Calu3 (cell line): ENCODE measurements around the gene NETO2. TPM values are rescaled to one million over a fixed set of nuclear protein-coding genes. Genes with fewer than 3 reads are reported as not detected.

Experiments
- BruUV-seq: library from RNA; stranded (reverse); fragments of 400-500 nt; replicated peaks from 2 replicates; lab custom pipeline; 2021; lab: Mats Ljungman, UMichigan
- CTCF ChIA-PET: fragments of 300-600 bp; sonication (Branson Sonifier 250); formaldehyde crosslinking; loops from one replicate; lab custom pipeline; 2022; ENCODE audit warnings: antibody characterized with exemption; lab: Charles Lee
- DNase-seq: peaks from one replicate; pipeline ENCODE4 v3.0.0; 2022
- H3K27ac Mint-ChIP-seq: one replicate; pipeline ENCODE4 v1.8.0; 2022; ENCODE audit warnings: mixed read lengths; ENCODE audit not compliant: unreplicated experiment
- H3K27me3 Mint-ChIP-seq: one replicate; pipeline ENCODE4 v1.8.0; 2022; ENCODE audit warnings: mixed read lengths; ENCODE audit not compliant: unreplicated experiment
- H3K36me3 Mint-ChIP-seq: one replicate; pipeline ENCODE4 v1.8.0; 2022; ENCODE audit warnings: mild to moderate bottlenecking, moderate library complexity, mixed read lengths; ENCODE audit not compliant: insufficient read depth, unreplicated experiment
- H3K4me1 Mint-ChIP-seq: one replicate; pipeline ENCODE4 v1.8.0; 2022; ENCODE audit warnings: mild to moderate bottlenecking, low read depth, mixed read lengths; ENCODE audit not compliant: unreplicated experiment
- H3K4me3 Mint-ChIP-seq: one replicate; pipeline ENCODE4 v1.8.0; 2022; ENCODE audit warnings: mild to moderate bottlenecking, low read depth, moderate library complexity, mixed read lengths; ENCODE audit not compliant: unreplicated experiment
- H3K9me3 Mint-ChIP-seq: one replicate; pipeline ENCODE4 v1.8.0; 2022; ENCODE audit warnings: low read depth, mixed read lengths; ENCODE audit not compliant: unreplicated experiment
- intact Hi-C: fragments of 100-400 bp; cut with micrococcal nuclease; formaldehyde crosslinking; loops from one replicate; pipeline ENCODE4 v1.10.0; 2022; ENCODE audit not compliant: unreplicated experiment
- total RNA-seq: library from RNA; stranded (reverse); gene quantifications from 2 replicates; pipeline ENCODE4 v1.2.3, GENCODE V29; 2022
- TF ChIP-seq, protein P1 (sequence below): fragments of 200-600 bp; IDR thresholded peaks from one replicate; pipeline ENCODE4 v1.8.0; 2022; ENCODE audit warnings: antibody characterized with exemption; ENCODE audit not compliant: unreplicated experiment

Gene NETO2
- total RNA-seq, 1 experiment from 2014 or later: 83.5 TPM

DNA sequence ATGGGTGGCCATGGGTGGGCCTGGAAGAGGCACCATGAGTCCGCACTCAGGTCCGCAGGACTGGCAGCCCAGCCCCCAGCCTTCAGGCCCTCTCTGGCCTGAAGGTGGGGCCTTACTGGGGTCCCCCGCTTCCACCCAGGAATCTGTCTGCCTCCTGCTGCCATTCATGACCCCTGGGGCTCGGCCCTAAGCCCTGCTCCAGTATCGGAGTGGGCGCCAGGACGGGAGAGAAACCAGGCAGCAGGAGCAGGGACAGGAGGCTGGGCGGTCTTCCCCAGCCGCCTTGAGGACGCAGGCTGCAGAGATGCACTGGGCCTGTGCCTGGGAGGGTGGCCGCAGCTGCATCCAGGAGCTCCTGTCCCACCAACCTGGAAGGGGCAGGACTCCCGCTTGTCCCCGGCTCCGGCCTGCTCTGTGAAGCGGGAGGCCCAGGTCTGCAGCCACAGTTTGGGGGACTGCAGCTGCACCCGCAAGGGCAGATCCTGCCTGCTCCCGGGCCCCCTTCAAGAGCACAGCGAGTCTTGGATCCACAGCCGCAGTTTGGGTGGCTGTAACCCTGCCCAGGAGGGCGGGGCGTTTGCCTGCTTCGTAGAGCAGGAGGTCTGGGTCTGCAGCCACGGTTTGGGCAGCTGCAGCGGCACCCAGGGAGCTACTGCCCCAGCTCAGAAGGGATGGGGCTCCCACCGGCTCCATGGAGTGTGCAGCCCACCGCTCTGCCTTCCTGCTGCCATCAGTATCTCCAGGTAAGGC is 88.4 kb downstream of the NETO2 start:
- CTCF ChIA-PET: interaction anchor here (0.8 kb wide), 1 partner anchor 17 kb away, joined by 4 read pairs; no protein-coding TSS in a partner anchor
- no peaks in the 10 kb centered on the region for H3K9me3 Mint-ChIP-seq

DNA sequence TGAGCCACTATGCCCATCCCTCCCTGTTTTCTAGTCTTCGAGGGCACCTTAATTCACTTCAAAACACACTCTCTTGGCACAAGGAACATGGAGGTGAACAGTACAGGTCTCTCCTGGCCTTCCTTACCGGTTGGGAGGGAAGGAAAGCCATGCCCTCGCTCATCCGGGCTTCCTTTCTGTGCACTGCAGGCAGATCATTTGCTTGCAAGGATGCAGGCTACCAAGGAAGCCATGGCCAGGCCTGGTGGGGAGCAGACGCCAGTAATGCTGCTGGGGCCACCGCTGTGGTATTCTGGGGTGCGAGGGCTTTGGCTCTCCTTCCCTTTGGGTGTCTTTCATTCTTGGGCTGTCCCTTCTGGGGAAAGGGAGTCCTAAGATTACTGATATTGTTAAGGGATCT is 89.4 kb downstream of the NETO2 start:
- Mint-ChIP-seq H3K9me3 (no peaks in the 10 kb centered on the region), H3K4me3 (no peak overlapping the region), H3K36me3 (no peaks in the 10 kb centered on the region), H3K27ac (no peak overlapping the region), H3K4me1 (no peaks in the 10 kb centered on the region), H3K27me3 (peaks cover 18% of the 10 kb centered on the region)
- DNase-seq: no peak
- CTCF ChIA-PET: interaction anchor here (0.8 to 1.0 kb wide), 2 partner anchors 10 to 16 kb away, joined by 3 to 4 read pairs; no protein-coding TSS in a partner anchor
- TF ChIP-seq, protein P1, sequence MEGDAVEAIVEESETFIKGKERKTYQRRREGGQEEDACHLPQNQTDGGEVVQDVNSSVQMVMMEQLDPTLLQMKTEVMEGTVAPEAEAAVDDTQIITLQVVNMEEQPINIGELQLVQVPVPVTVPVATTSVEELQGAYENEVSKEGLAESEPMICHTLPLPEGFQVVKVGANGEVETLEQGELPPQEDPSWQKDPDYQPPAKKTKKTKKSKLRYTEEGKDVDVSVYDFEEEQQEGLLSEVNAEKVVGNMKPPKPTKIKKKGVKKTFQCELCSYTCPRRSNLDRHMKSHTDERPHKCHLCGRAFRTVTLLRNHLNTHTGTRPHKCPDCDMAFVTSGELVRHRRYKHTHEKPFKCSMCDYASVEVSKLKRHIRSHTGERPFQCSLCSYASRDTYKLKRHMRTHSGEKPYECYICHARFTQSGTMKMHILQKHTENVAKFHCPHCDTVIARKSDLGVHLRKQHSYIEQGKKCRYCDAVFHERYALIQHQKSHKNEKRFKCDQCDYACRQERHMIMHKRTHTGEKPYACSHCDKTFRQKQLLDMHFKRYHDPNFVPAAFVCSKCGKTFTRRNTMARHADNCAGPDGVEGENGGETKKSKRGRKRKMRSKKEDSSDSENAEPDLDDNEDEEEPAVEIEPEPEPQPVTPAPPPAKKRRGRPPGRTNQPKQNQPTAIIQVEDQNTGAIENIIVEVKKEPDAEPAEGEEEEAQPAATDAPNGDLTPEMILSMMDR: no peak
- no TSS peak for BruUV-seq
- intact Hi-C loops: no loop called here

More for the DNA sequence above, 88.4 kb downstream of the NETO2 start:
- H3K27me3 Mint-ChIP-seq: peaks cover 8% of the 10 kb centered on the region
- no peak overlapping the region for H3K4me3 Mint-ChIP-seq
- no peak for DNase-seq
- no peaks in the 10 kb centered on the region for H3K4me1 Mint-ChIP-seq
- H3K27ac Mint-ChIP-seq: no peak overlapping the region
- TF ChIP-seq, protein P1: no peak
- intact Hi-C loops: no loop called here
- BruUV-seq: no TSS peak
- no peaks in the 10 kb centered on the region for H3K36me3 Mint-ChIP-seq

DNA sequence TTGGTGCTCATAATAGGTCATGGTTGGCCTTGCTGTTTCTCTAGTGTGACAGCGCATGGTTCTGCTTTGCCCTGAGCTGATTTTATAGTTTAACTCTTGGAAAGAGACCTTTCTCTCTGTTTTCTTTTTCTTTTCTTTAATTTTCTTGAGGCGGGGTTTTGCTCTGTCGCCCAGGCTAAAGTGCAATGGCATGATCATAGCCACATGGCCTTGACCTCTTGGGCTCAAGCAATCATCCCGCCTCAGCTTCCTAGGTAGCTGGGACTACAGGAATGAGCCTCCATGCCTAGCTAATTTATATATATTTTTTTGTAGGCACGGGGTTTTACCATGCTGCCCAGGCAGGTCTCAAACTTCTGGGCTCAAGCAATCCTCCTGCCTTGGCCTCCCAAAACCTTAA is 89.8 kb downstream of the NETO2 start:
- Mint-ChIP-seq H3K4me1 (no peaks in the 10 kb centered on the region), H3K9me3 (no peaks in the 10 kb centered on the region), H3K36me3 (no peaks in the 10 kb centered on the region), H3K4me3 (no peak overlapping the region), H3K27ac (no peak overlapping the region), H3K27me3 (peaks cover 23% of the 10 kb centered on the region)
- intact Hi-C loops: no loop called here
- no TSS peak for BruUV-seq
- TF ChIP-seq, protein P1: no peak
- DNase-seq: no peak
- CTCF ChIA-PET: interaction anchor here (1.0 kb wide), 1 partner anchor 10 kb away, joined by 3 read pairs; no protein-coding TSS in a partner anchor

DNA sequence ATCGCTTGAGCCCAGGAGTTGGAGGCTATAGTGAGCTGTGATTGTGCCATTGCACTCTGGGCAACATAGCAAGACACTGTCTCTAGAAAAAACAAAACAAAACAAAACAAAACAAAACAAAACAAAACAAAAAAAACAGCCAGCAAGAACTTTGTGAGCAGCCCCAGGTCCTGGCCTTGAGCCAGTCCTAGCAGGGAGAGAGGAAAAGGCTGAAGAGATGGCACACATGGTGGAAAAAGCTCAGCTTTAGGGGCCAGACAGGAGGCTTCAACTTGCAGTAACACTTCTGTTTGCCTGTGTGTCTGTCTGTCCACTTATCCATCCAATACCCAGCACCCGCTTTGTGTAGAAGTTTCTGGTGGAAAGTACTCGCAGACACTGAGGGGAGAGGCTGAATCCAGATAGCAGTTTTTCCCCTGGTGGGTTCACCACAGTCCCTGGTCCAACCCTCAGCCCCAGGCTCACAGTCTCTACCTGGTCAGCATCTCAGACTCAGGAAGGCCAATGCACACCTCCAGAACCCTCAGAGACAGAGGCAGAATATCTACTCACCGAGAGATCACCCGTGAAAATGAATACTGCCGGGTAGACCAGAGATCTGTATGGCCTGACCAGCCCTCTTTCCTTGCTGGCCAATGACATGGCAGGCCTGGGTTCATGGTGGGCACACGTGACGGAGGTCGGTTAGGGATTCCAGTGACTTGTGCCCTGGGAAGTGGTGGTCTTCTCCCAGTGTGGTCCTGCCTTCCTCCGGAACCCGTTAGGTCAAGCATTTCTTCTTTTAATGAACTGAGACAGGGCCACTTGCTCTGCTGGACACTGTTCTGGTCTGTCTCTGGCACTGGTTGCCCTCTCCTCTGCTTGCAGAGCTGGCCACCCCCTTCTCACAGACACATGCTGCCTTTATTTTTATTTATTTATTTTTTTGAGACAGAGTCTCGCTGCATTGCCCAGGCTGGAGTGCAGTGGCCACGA is 90.8 kb downstream of the NETO2 start:
- Mint-ChIP-seq H3K36me3 (no peaks in the 10 kb centered on the region), H3K27ac (no peak overlapping the region), H3K4me1 (no peaks in the 10 kb centered on the region), H3K27me3 (peaks cover 32% of the 10 kb centered on the region), H3K4me3 (no peak overlapping the region), H3K9me3 (no peaks in the 10 kb centered on the region)
- DNase-seq: no peak
- BruUV-seq: no TSS peak
- intact Hi-C loops: no loop called here
- CTCF ChIA-PET: no interaction called here
- TF ChIP-seq, protein P1: no peak
